Measurements from ENCODE around the gene PHAF1.

GRCh38 chr16:67088551-67088950 lies 21.2 kb upstream of the PHAF1 start:
- TF ChIP-seq, protein P1, sequence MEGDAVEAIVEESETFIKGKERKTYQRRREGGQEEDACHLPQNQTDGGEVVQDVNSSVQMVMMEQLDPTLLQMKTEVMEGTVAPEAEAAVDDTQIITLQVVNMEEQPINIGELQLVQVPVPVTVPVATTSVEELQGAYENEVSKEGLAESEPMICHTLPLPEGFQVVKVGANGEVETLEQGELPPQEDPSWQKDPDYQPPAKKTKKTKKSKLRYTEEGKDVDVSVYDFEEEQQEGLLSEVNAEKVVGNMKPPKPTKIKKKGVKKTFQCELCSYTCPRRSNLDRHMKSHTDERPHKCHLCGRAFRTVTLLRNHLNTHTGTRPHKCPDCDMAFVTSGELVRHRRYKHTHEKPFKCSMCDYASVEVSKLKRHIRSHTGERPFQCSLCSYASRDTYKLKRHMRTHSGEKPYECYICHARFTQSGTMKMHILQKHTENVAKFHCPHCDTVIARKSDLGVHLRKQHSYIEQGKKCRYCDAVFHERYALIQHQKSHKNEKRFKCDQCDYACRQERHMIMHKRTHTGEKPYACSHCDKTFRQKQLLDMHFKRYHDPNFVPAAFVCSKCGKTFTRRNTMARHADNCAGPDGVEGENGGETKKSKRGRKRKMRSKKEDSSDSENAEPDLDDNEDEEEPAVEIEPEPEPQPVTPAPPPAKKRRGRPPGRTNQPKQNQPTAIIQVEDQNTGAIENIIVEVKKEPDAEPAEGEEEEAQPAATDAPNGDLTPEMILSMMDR (IDR thresholded peaks at IDR 0.05), result no peak
- TF ChIP-seq POLR2A (IDR thresholded peaks at IDR 0.05), result no peak

Measured in Peyer's patch (tissue), 4 donors.